ENCODE measurements around the gene MTHFS. TPM values are rescaled to one million over a fixed set of nuclear protein-coding genes. Genes with fewer than 3 reads are reported as not detected.
A peak's percentile ranks its signal among the peaks of the same experiment; 100 is the strongest.

The MTHFS gene
- total RNA-seq, 4 donors from 2014 or later: 3.9 to 11.8 (median 10.1) TPM

GRCh38 chr15:79924379-79924778, 27.6 kb upstream of the MTHFS start:
- H3K4me3 ChIP-seq (ENCODE audit: low read depth, poor library complexity, severe bottlenecking): no peak overlapping the region
- no peak for TF ChIP-seq CTCF (IDR thresholded peaks at IDR 0.05)
- no peak for TF ChIP-seq POLR2A (IDR thresholded peaks at IDR 0.05)
- no peak for DNase-seq (ENCODE audit: low spot score in 2 of 2)
- intact Hi-C loops (cut with DNase I; ENCODE audit: low total_unique reads): no loop called here
- WGBS, 2 donors: 94 to 95% methylated on average over 24 of the region's 24 CpGs

GRCh38 chr15:79923515-79924169, 26.8 kb upstream of the MTHFS start:
- 0% methylated on average over 15 to 28 of the region's 68 CpGs for WGBS, 2 donors
- peak overlapping the region; percentile 69 for H3K4me3 ChIP-seq (ENCODE audit: low read depth, poor library complexity, severe bottlenecking)
- peak; percentile 90 to 98 for DNase-seq (ENCODE audit: low spot score in 2 of 2)
- TF ChIP-seq POLR2A (IDR thresholded peaks at IDR 0.05): peak in 1 of 2 donors; percentile 34
- no peak for TF ChIP-seq CTCF (IDR thresholded peaks at IDR 0.05)
- intact Hi-C loops (cut with DNase I; ENCODE audit: low total_unique reads): no loop called here

- peak overlapping the region; percentile 69 for H3K4me3 ChIP-seq (ENCODE audit: low read depth, poor library complexity, severe bottlenecking)
- peak; percentile 45 to 92 for DNase-seq (ENCODE audit: low spot score in 2 of 2)
- 1% methylated on average over 42 of the region's 51 CpGs; no CpG with 5 or more reads in 1 of the 2 donors for WGBS, 2 donors
- intact Hi-C loops (cut with DNase I; ENCODE audit: low total_unique reads): no loop called here
- no peak for TF ChIP-seq POLR2A (IDR thresholded peaks at IDR 0.05)
Measured at GRCh38 chr15:79923079-79923514, 26.3 kb upstream of the MTHFS start.

- H3K4me3 ChIP-seq (ENCODE audit: low read depth, poor library complexity, severe bottlenecking): peak overlapping the region; percentile 69
- DNase-seq (ENCODE audit: low spot score in 2 of 2): no peak
- no peak for TF ChIP-seq POLR2A (IDR thresholded peaks at IDR 0.05)
- no peak for TF ChIP-seq CTCF (IDR thresholded peaks at IDR 0.05)
- intact Hi-C loops (cut with DNase I; ENCODE audit: low total_unique reads): no loop called here
- WGBS, 2 donors: 29 to 46% methylated on average over 8 to 17 of the region's 17 CpGs
Measured at GRCh38 chr15:79922512-79923078, 25.8 kb upstream of the MTHFS start.

GRCh38 chr15:79919749-79920511, 23.1 kb upstream of the MTHFS start:
- no peak for TF ChIP-seq CTCF (IDR thresholded peaks at IDR 0.05)
- TF ChIP-seq POLR2A (IDR thresholded peaks at IDR 0.05): no peak
- no peak overlapping the region for H3K4me3 ChIP-seq (ENCODE audit: low read depth, poor library complexity, severe bottlenecking)
- WGBS, 2 donors: 94 to 99% methylated on average over 12 of the region's 12 CpGs
- DNase-seq (ENCODE audit: low spot score in 2 of 2): no peak
- intact Hi-C loops (cut with DNase I; ENCODE audit: low total_unique reads): no loop called here

- WGBS, 2 donors: 93 to 99% methylated on average over 27 of the region's 27 CpGs
- TF ChIP-seq CTCF (IDR thresholded peaks at IDR 0.05) (no peak), POLR2A (IDR thresholded peaks at IDR 0.05) (no peak)
- no peak for DNase-seq (ENCODE audit: low spot score in 2 of 2)
- H3K4me3 ChIP-seq (ENCODE audit: low read depth, poor library complexity, severe bottlenecking): no peak overlapping the region
- intact Hi-C loops (cut with DNase I; ENCODE audit: low total_unique reads): no loop called here
Measured at GRCh38 chr15:79919090-79919748, 22.4 kb upstream of the MTHFS start.

Data from lower leg skin (tissue), 4 donors.